H1 (cell line): ENCODE results near the gene KLHL14. TPM values are rescaled to one million over a fixed set of nuclear protein-coding genes. Genes with fewer than 3 reads are reported as not detected.
"Not testable (repeated sequence)": the region's sequence is repeated elsewhere in the genome, so short reads cannot be mapped to it uniquely, and the experiment has no call there.

Experiments used
- CTCF ChIA-PET: fragments of 300-600 bp; sonication (Branson Sonifier 250); formaldehyde crosslinking; loops from one replicate; lab custom pipeline; 2021; ENCODE audit not compliant: partially characterized antibody; lab: Charles Lee
- POLR2A ChIA-PET: fragments of 300-600 bp; sonication (Branson Sonifier 250); formaldehyde crosslinking; loops from one replicate; lab custom pipeline; 2021; ENCODE audit warnings: inconsistent platforms; ENCODE audit not compliant: partially characterized antibody; lab: Charles Lee
- DNase-seq, 2 experiments: peaks; one replicate each; pipeline versions ENCODE4 v3.0.0 to v3.0.0-alpha.2; 2010 to 2022; ENCODE audit warnings: low spot score in 2 of 2, low read depth in 1 of 2, mixed read lengths in 1 of 2
- FAIRE-seq: peaks from 2 replicates; lab custom pipeline; 2011; peaks lifted over from hg19 to GRCh38; lab: Jason Lieb, UNC
- H2AFZ ChIP-seq: 2 replicates; pipeline ENCODE4 v1.8.1; 2012; ENCODE audit warnings: low read length, inconsistent platforms
- H2AK5ac ChIP-seq: 2 replicates; pipeline ENCODE4 v1.6.1; 2013; ENCODE audit warnings: low read depth, low read length
- H2BK120ac ChIP-seq: replicated peaks from 2 replicates; pipeline ENCODE3; 2013; ENCODE audit warnings: low read depth, low read length, inconsistent platforms
- H2BK12ac ChIP-seq: 2 replicates; pipeline ENCODE4 v1.6.1; 2013; ENCODE audit warnings: low read depth, low read length
- H2BK15ac ChIP-seq: 2 replicates; pipeline ENCODE4 v1.6.1; 2013; ENCODE audit warnings: low read length
- H2BK20ac ChIP-seq: 2 replicates; pipeline ENCODE4 v1.6.1; 2013; ENCODE audit warnings: low read length
- H2BK5ac ChIP-seq: 2 replicates; pipeline ENCODE4 v1.6.1; 2013; ENCODE audit warnings: low read depth, low read length
- H3K14ac ChIP-seq: 2 replicates; pipeline ENCODE4 v1.6.1; 2013; ENCODE audit warnings: inconsistent platforms; ENCODE audit not compliant: insufficient read length
- H3K18ac ChIP-seq: 2 replicates; pipeline ENCODE4 v1.6.1; 2013; ENCODE audit warnings: low read length; ENCODE audit errors: extremely low read depth
- H3K23ac ChIP-seq: 2 replicates; pipeline ENCODE4 v1.6.1; 2013; ENCODE audit warnings: inconsistent platforms; ENCODE audit not compliant: insufficient read length
- H3K23me2 ChIP-seq: 2 replicates; pipeline ENCODE4 v1.6.1; 2013; ENCODE audit warnings: low read depth, low read length
- H3K27ac ChIP-seq: 2 replicates; pipeline ENCODE4 v1.6.1; 2011; ENCODE audit warnings: low read depth, low read length, inconsistent platforms
- H3K27me3 ChIP-seq, 4 experiments: replicated peaks in 1 of 4; 1 replicate in 1 of 4; 2 replicates in 3 of 4; pipeline versions ENCODE4 v1.6.1 to v1.8.1; 2011 to 2013; ENCODE audit warnings: low read length in 3 of 4, mild to moderate bottlenecking in 3 of 4, inconsistent platforms in 2 of 4, mixed read lengths in 2 of 4, moderate library complexity in 1 of 4; ENCODE audit not compliant: control insufficient read depth in 3 of 4, insufficient read depth in 3 of 4; ENCODE audit errors: extremely low read depth in 1 of 4
- H3K36me3 ChIP-seq, 4 experiments: 2 replicates each; pipeline versions ENCODE4 v1.6.1 to v1.8.1; 2011 to 2013; ENCODE audit warnings: mild to moderate bottlenecking in 4 of 4, low read length in 3 of 4, moderate library complexity in 2 of 4, control low read depth in 1 of 4, inconsistent platforms in 1 of 4; ENCODE audit not compliant: insufficient read depth in 4 of 4, control insufficient read depth in 2 of 4
- H3K4ac ChIP-seq: replicated peaks from 2 replicates; pipeline ENCODE3; 2013; ENCODE audit warnings: low read length, low read depth, mixed read lengths, inconsistent platforms; ENCODE audit not compliant: insufficient read length
- H3K4me1 ChIP-seq, 4 experiments: replicated peaks in 1 of 4; 1 replicate in 1 of 4; 2 replicates in 3 of 4; pipeline versions ENCODE4 v1.6.1 to v1.8.1; 2011 to 2013; ENCODE audit warnings: low read length in 3 of 4, inconsistent platforms in 2 of 4, mixed read lengths in 1 of 4; ENCODE audit not compliant: insufficient read depth in 4 of 4, control insufficient read depth in 3 of 4
- H3K4me2 ChIP-seq, 2 experiments: 2 replicates each; pipeline versions ENCODE4 v1.6.1 to v1.8.1; 2011 to 2013; ENCODE audit warnings: low read depth in 2 of 2, low read length in 2 of 2, control low read depth in 1 of 2, inconsistent platforms in 1 of 2, mild to moderate bottlenecking in 1 of 2; ENCODE audit not compliant: insufficient read depth in 1 of 2
- H3K4me3 ChIP-seq, 4 experiments: fragments of 200-600, 300-600 bp in 1 of 4; sonication (generic), shearing (Covaris generic), sonication (Bioruptor Twin) in 1 of 4; 2 replicates each; pipeline versions ENCODE4 v1.5.1 to v1.8.1; 2011 to 2016; ENCODE audit warnings: low read length in 4 of 4, low read depth in 3 of 4, control low read depth in 2 of 4, inconsistent platforms in 2 of 4, mild to moderate bottlenecking in 2 of 4, mixed read lengths in 1 of 4, moderate library complexity in 1 of 4; ENCODE audit not compliant: insufficient read depth in 2 of 4; ENCODE audit errors: extremely low read depth in 1 of 4
- H3K56ac ChIP-seq: replicated peaks from 2 replicates; pipeline ENCODE3; 2013; ENCODE audit warnings: low read depth, mild to moderate bottlenecking, mixed read lengths, low read length, inconsistent platforms; ENCODE audit not compliant: insufficient read length
- H3K79me1 ChIP-seq: 2 replicates; pipeline ENCODE4 v1.6.1; 2013; ENCODE audit warnings: low read depth, low read length, control low read depth
- H3K79me2 ChIP-seq, 2 experiments: 2 replicates each; pipeline versions ENCODE4 v1.6.1 to v1.8.1; 2012 to 2013; ENCODE audit warnings: low read length in 2 of 2, mild to moderate bottlenecking in 2 of 2, inconsistent platforms in 1 of 2; ENCODE audit not compliant: insufficient read depth in 2 of 2, control insufficient read depth in 1 of 2
- H3K9ac ChIP-seq, 4 experiments: replicated peaks in 1 of 4; 1 replicate in 1 of 4; 2 replicates in 3 of 4; pipeline versions ENCODE4 v1.6.1 to v1.8.1; 2011 to 2013; ENCODE audit warnings: low read depth in 3 of 4, low read length in 3 of 4, control low read depth in 2 of 4, mild to moderate bottlenecking in 2 of 4, moderate library complexity in 2 of 4, inconsistent platforms in 1 of 4; ENCODE audit errors: extremely low read depth in 1 of 4
- H3K9me3 ChIP-seq, 2 experiments: 2 replicates each; pipeline versions ENCODE4 v1.6.1 to v1.8.1; 2012 to 2013; ENCODE audit warnings: mild to moderate bottlenecking in 2 of 2, moderate library complexity in 2 of 2, control low read depth in 1 of 2, inconsistent platforms in 1 of 2, low read depth in 1 of 2, low read length in 1 of 2, mixed read lengths in 1 of 2; ENCODE audit not compliant: insufficient read depth in 2 of 2
- H4K20me1 ChIP-seq, 2 experiments: replicated peaks in 1 of 2; 2 replicates each; pipeline versions ENCODE3 to v1.8.1; 2011 to 2013; ENCODE audit warnings: inconsistent platforms in 2 of 2, low read length in 2 of 2, mild to moderate bottlenecking in 1 of 2; ENCODE audit not compliant: insufficient read depth in 2 of 2, control insufficient read depth in 1 of 2
- H4K5ac ChIP-seq: 2 replicates; pipeline ENCODE4 v1.6.1; 2013; ENCODE audit warnings: low read length, low read depth, mixed read lengths, inconsistent platforms; ENCODE audit not compliant: insufficient read length
- H4K8ac ChIP-seq: 2 replicates; pipeline ENCODE4 v1.8.0; 2013; ENCODE audit warnings: mild to moderate bottlenecking, moderate library complexity, low read length, inconsistent platforms; ENCODE audit not compliant: insufficient read depth; ENCODE audit errors: extremely low read depth
- H4K91ac ChIP-seq: replicated peaks from 2 replicates; pipeline ENCODE3; 2013; ENCODE audit warnings: low read length, mixed read lengths, inconsistent platforms; ENCODE audit not compliant: insufficient read length
- ASH2L ChIP-seq: fragments of 200-600, 300-600 bp; sonication (generic); IDR thresholded peaks from one replicate; pipeline ENCODE4 v1.7.1; 2017; ENCODE audit warnings: low read length
- CHD1 ChIP-seq: IDR thresholded peaks from 2 replicates; pipeline ENCODE4 v1.6.1; 2012; ENCODE audit warnings: low read depth, low read length, improper control_type of control experiment
- KDM1A ChIP-seq: fragments of 200-600, 300-600 bp; sonication (generic); IDR thresholded peaks from 2 replicates; pipeline ENCODE4 v1.7.1; 2016; ENCODE audit warnings: mild to moderate bottlenecking, low read length, borderline replicate concordance
- SIX5 ChIP-seq: IDR thresholded peaks from 2 replicates; pipeline ENCODE4 v1.6.1; 2011; ENCODE audit warnings: mild to moderate bottlenecking, low read depth, low read length
- SP1 ChIP-seq: IDR thresholded peaks from 2 replicates; pipeline ENCODE4 v1.6.1; 2011; ENCODE audit warnings: low read depth, low read length
- TEAD4 ChIP-seq: IDR thresholded peaks from 2 replicates; pipeline ENCODE4 v1.6.1; 2012; ENCODE audit warnings: low read depth, low read length, inconsistent platforms, mixed read lengths
- whole genome bisulfite sequencing, 2 experiments: shearing (Covaris generic) in 1 of 2; methylation state at CpG; one replicate each; pipeline versions ENCODE4 v1.1.6 to v1.1.7; 2013 to 2015; ENCODE audit warnings: low lambda C conversion rate in 2 of 2, mixed read lengths in 2 of 2, inconsistent platforms in 1 of 2, low coverage in 1 of 2, missing lambda C conversion rate in 1 of 2; ENCODE audit not compliant: insufficient replicate concordance in 2 of 2, insufficient coverage in 1 of 2, insufficient read length in 1 of 2; ENCODE audit errors: extremely low coverage in 1 of 2, missing lambda C conversion rate in 1 of 2; 5-methylcytosine and 5-hydroxymethylcytosine counted together
- polyA plus RNA-seq, 7 experiments: library from polyadenylated mRNA; depleted of rRNA in 3 of 7; stranded (reverse) in 5 of 7; unstranded in 2 of 7; fragments of >200 nt in 5 of 7; fragments of 200-250 nt in 2 of 7; gene quantifications; 1 replicate in 5 of 7; 2 replicates in 1 of 7; 4 replicates in 1 of 7; pipeline versions ENCODE4 v1.2.1 to v1.2.3, GENCODE V29; 2011 to 2013; ENCODE audit warnings: missing spikeins in 2 of 7, mixed read lengths in 2 of 7
- total RNA-seq: library from RNA; stranded (reverse); fragmentation: NEBNext Ultra II Directional; extraction: Animal tissue kit (Norgen Biotek cat#: 25700); gene quantifications from 2 replicates; pipeline ENCODE4 v1.2.1, GENCODE V29; 2021
- TF ChIP-seq, protein P1 (sequence below), 3 experiments: IDR thresholded peaks; 1 replicate in 2 of 3; 2 replicates in 1 of 3; pipeline versions ENCODE4 v1.5.1 to v1.6.1; 2011; ENCODE audit warnings: low read length in 3 of 3, mild to moderate bottlenecking in 3 of 3, inconsistent platforms in 2 of 3, low read depth in 1 of 3, moderate library complexity in 1 of 3; ENCODE audit not compliant: insufficient read depth in 1 of 3; ENCODE audit errors: control extremely low read depth in 1 of 3

KLHL14 gene
- total and polyA plus RNA-seq, 2 of the 8 experiments (the other 6 are each of a cell fraction or from before 2014, with no cell fraction given), result 1.1 to 1.2 TPM

DNA sequence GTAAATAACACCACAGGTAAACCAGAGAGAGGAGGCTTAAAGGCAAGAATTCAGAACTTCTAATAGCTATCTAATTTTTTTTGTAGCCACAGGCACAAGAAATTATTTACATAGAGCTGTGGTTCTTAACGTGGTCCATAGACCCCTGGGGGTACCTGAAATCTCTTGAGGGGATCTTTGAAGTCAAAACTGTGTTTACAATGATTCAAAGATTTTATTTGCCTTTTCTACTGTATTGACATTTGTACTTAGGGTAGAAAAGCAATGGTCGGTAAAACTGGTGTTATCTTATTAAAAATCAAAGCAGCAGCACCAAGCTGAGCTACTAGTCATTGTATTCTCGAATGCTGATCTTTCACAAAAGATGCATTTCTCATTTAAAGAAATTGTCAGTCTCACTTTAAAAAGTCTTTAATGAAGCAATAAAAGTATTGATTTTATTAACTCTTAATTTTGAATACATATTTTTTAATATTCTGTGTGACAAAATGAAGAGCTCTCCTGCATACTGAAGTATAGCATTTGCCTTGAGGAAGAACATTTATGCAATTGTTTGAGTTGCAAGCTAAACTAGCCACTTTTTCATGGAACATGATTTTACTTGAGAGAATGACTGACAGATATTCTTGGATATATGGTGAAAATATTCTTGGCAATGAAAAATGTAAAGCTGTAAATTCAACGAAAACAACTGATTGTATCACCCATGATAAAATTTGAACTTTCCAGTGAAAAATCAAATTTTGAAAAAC lies 25.6 kb upstream of the KLHL14 start (continued):
- TF ChIP-seq, protein P1, sequence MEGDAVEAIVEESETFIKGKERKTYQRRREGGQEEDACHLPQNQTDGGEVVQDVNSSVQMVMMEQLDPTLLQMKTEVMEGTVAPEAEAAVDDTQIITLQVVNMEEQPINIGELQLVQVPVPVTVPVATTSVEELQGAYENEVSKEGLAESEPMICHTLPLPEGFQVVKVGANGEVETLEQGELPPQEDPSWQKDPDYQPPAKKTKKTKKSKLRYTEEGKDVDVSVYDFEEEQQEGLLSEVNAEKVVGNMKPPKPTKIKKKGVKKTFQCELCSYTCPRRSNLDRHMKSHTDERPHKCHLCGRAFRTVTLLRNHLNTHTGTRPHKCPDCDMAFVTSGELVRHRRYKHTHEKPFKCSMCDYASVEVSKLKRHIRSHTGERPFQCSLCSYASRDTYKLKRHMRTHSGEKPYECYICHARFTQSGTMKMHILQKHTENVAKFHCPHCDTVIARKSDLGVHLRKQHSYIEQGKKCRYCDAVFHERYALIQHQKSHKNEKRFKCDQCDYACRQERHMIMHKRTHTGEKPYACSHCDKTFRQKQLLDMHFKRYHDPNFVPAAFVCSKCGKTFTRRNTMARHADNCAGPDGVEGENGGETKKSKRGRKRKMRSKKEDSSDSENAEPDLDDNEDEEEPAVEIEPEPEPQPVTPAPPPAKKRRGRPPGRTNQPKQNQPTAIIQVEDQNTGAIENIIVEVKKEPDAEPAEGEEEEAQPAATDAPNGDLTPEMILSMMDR (IDR thresholded peaks at IDR 0.05; ENCODE audit: control extremely low read depth in 1 of 3, insufficient read depth in 1 of 3, low read depth in 1 of 3, low read length in 3 of 3), result no peak
- TF ChIP-seq SP1 (no peak), CHD1 (no peak), SIX5 (no peak), KDM1A (no peak), ASH2L (no peak), TEAD4 (no peak)

DNA sequence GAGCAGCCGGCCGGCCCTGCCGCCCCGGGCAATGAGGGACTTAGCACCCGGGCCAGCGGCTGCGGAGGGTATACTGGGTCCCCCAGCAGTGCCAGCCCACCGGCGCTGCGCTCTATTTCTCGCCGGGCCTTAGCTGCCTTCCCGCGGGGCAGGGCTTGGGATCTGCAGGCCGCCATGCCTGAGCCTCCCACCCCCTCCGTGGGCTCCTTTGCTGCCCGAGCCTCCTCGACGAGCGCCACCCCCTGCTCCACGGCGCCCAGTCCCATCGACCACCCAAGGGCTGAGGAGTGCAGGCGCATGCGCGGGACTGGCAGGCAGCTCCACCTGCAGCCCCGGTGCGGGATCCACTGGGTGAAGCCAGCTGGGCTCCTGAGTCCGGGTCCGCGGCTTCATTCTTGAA lies 21.8 kb upstream of the KLHL14 start:
- H4K20me1 ChIP-seq, H3K27me3 ChIP-seq, H2BK15ac ChIP-seq, H4K91ac ChIP-seq, H3K4me2 ChIP-seq, H2BK120ac ChIP-seq, H4K5ac ChIP-seq, H2BK5ac ChIP-seq, H3K9me3 ChIP-seq, H3K4me3 ChIP-seq, DNase-seq, H4K8ac ChIP-seq, H2AK5ac ChIP-seq, H3K9ac ChIP-seq, H3K14ac ChIP-seq, H3K23ac ChIP-seq, POLR2A ChIA-PET, H3K23me2 ChIP-seq, FAIRE-seq, H3K36me3 ChIP-seq, H3K27ac ChIP-seq, H3K56ac ChIP-seq, H3K4ac ChIP-seq, H3K79me2 ChIP-seq, H3K4me1 ChIP-seq, H2AFZ ChIP-seq, H3K18ac ChIP-seq, H3K79me1 ChIP-seq, H2BK20ac ChIP-seq, H2BK12ac ChIP-seq: not testable (repeated sequence)
- CTCF ChIA-PET, result interaction anchor here (1.0 kb wide), 1 partner anchor 37 kb away, joined by 3 read pairs; no protein-coding TSS in a partner anchor
- 96% methylated on average over 18 of the region's 31 CpGs; no CpG with 5 or more reads in 1 of the 2 experiments for WGBS, 2 experiments
